Lung (tissue), 12 donors: ENCODE results near the gene EGF. TPM values are rescaled to one million over a fixed set of nuclear protein-coding genes. Genes with fewer than 3 reads are reported as not detected.

Experiments used
- ATAC-seq: fragments of 200-7000 bp; cut with Tn5 transposase; one replicate; pipeline ENCODE4 v1.9.1; 2020; ENCODE audit warnings: moderate number of reproducible peaks; ENCODE audit not compliant: insufficient read depth, low FRiP score
- DNase-seq, 3 donors: peaks; one replicate each; pipeline ENCODE4 v3.0.0-alpha.2; 2013 to 2017
- H3K27ac ChIP-seq, 2 donors: one replicate each; pipeline ENCODE4 v1.5.1; 2013; ENCODE audit warnings: mild to moderate bottlenecking in 2 of 2, moderate library complexity in 2 of 2, control low read depth in 1 of 2, inconsistent platforms in 1 of 2, low read depth in 1 of 2, low read length in 1 of 2
- H3K27me3 ChIP-seq, 3 donors: one replicate each; pipeline ENCODE4 v1.5.1; 2013; ENCODE audit warnings: low read length in 2 of 3; ENCODE audit not compliant: control insufficient read depth in 3 of 3, insufficient read depth in 3 of 3
- H3K36me3 ChIP-seq, 4 donors: one replicate each; pipeline ENCODE4 v1.5.1; 2013; ENCODE audit warnings: low read length in 4 of 4, mild to moderate bottlenecking in 1 of 4, moderate library complexity in 1 of 4; ENCODE audit not compliant: control insufficient read depth in 4 of 4, insufficient read depth in 4 of 4
- H3K4me1 ChIP-seq, 5 donors: one replicate each; pipeline ENCODE4 v1.5.1; 2013; ENCODE audit warnings: low read length in 5 of 5, mild to moderate bottlenecking in 2 of 5, moderate library complexity in 1 of 5; ENCODE audit not compliant: control insufficient read depth in 5 of 5, insufficient read depth in 5 of 5
- H3K4me3 ChIP-seq: one replicate; pipeline ENCODE4 v1.5.1; 2013; ENCODE audit warnings: mild to moderate bottlenecking, control low read depth, moderate library complexity
- H3K9ac ChIP-seq, 2 donors: one replicate each; pipeline ENCODE4 v1.5.1; 2013; ENCODE audit warnings: low read length in 2 of 2, control low read depth in 1 of 2; ENCODE audit not compliant: insufficient read depth in 1 of 2
- H3K9me3 ChIP-seq, 4 donors: one replicate each; pipeline ENCODE4 v1.5.1; 2013; ENCODE audit warnings: low read length in 3 of 4, mild to moderate bottlenecking in 1 of 4, moderate library complexity in 1 of 4; ENCODE audit not compliant: control insufficient read depth in 4 of 4, insufficient read depth in 3 of 4
- CTCF ChIP-seq: IDR thresholded peaks from 2 replicates; pipeline ENCODE4 v1.5.1; 2012; ENCODE audit warnings: mild to moderate bottlenecking; ENCODE audit errors: control extremely low read depth, extremely low read depth
- WGBS, 2 donors: extraction: QIAGEN DNeasy Blood & Tissue Kit; methylation state at CpG; one replicate each; pipeline ENCODE4 v1.1.7; 2013; 5-methylcytosine and 5-hydroxymethylcytosine counted together
- polyA plus RNA-seq, 2 donors: library from polyadenylated mRNA; stranded (reverse); fragments of 200-250 nt; gene quantifications; one replicate each; pipeline ENCODE4 v1.2.1, GENCODE V29; 2013
- total RNA-seq, 2 donors: library from RNA; depleted of rRNA in 1 of 2; stranded (reverse); fragments of >200 nt in 1 of 2; gene quantifications; one replicate each; pipeline ENCODE4 v1.2.1, GENCODE V29; 2014 to 2021
- donor health status: control.
- donor health status: control.
- donor health status: Bipolar disorder and iron deficiency.
- donor health status: healthy.
- donor health status: DM: yes; HTN: yes; CAD: no.

The EGF gene
- total and polyA plus RNA-seq, 4 donors = 0.75 to 2.6 (median 1.5) TPM

- Histone ChIP-seq H3K9me3 (no peaks in the 10 kb centered on the region), H3K36me3 (no peaks in the 10 kb centered on the region), H3K27ac (no peak overlapping the region), H3K4me3 (no peak overlapping the region), H3K4me1 (no peaks in the 10 kb centered on the region), H3K9ac (no peak overlapping the region), H3K27me3 (peaks cover 0 to 6% (median 2%) of the 10 kb centered on the region in 3 donors)
- DNase-seq (peak in 2 of 3 donors; percentile 46 to 63), ATAC-seq (no peak)
- 76 to 89% methylated on average over 2 of the region's 2 CpGs for WGBS, 2 donors
- peak; percentile 31 for TF ChIP-seq CTCF
These were observed 65.3 kb downstream of the EGF start for GRCh38 chr4:109977854-109978501.

- no peak for DNase-seq
- Histone ChIP-seq H3K9me3 (no peaks in the 10 kb centered on the region), H3K4me1 (no peaks in the 10 kb centered on the region), H3K27me3 (peaks cover 0 to 3% (median 2%) of the 10 kb centered on the region in 3 donors), H3K4me3 (no peak overlapping the region), H3K36me3 (no peaks in the 10 kb centered on the region), H3K9ac (no peak overlapping the region), H3K27ac (no peak overlapping the region)
- WGBS, 2 donors = 33 to 45% methylated on average over 5 of the region's 5 CpGs
- no peak for TF ChIP-seq CTCF
- no peak for ATAC-seq
These were observed 66.2 kb downstream of the EGF start for GRCh38 chr4:109978704-109979454.

GRCh38 chr4:109979920-109980717, 67.4 kb downstream of the EGF start:
- no peak overlapping the region for H3K4me3 ChIP-seq
- peaks cover 0 to 3% (median 2%) of the 10 kb centered on the region in 3 donors for H3K27me3 ChIP-seq
- H3K36me3 ChIP-seq = no peaks in the 10 kb centered on the region
- ATAC-seq = no peak
- DNase-seq = no peak
- no peaks in the 10 kb centered on the region for H3K9me3 ChIP-seq
- no peak for TF ChIP-seq CTCF
- H3K27ac ChIP-seq = no peak overlapping the region
- no peak overlapping the region for H3K9ac ChIP-seq
- no peaks in the 10 kb centered on the region for H3K4me1 ChIP-seq
- 89 to 96% methylated on average over 5 of the region's 5 CpGs for WGBS, 2 donors
